ENCODE measurements around the gene RAB13. TPM values are rescaled to one million over a fixed set of nuclear protein-coding genes. Genes with fewer than 3 reads are reported as not detected.
A peak's percentile ranks its signal among the peaks of the same experiment; 100 is the strongest.

The RAB13 gene
- total and polyA plus RNA-seq, 2 of the 8 experiments (the other 6 are each of a cell fraction or from before 2014, with no cell fraction given), result 70.5 to 157 TPM

GRCh38 chr1:153967107-153967999, 18.8 kb downstream of the RAB13 start, which contains the start of gene CREB3L4 (continued):
- TF ChIP-seq CHD7 (IDR thresholded peaks at IDR 0.05; ENCODE audit: insufficient replicate concordance, low read length) (no peak), FOSL1 (IDR thresholded peaks at IDR 0.05; ENCODE audit: insufficient read depth, low read depth, low read length) (no peak), TBP (IDR thresholded peaks at IDR 0.05; ENCODE audit: low read depth, low read length) (peak; percentile 81), MAX (IDR thresholded peaks at IDR 0.05) (peak; percentile 93), SRF (IDR thresholded peaks at IDR 0.05; ENCODE audit: low read depth, low read length) (no peak), SP2 (IDR thresholded peaks at IDR 0.05; ENCODE audit: low read length) (peak; percentile 69), HDAC6 (IDR thresholded peaks at IDR 0.05; ENCODE audit: low read depth, low read length) (no peak), HDAC2 (IDR thresholded peaks at IDR 0.05; ENCODE audit: borderline replicate concordance in 1 of 2, low read depth in 2 of 2, low read length in 2 of 2) (peak in 1 of 2 experiments; percentile 90; a peak in 1 of 4 replicates), KDM4A (IDR thresholded peaks at IDR 0.05; ENCODE audit: low read depth, low read length, severe bottlenecking) (peak; percentile 74)

Measured in H1 (cell line).